Caco-2 (cell line): ENCODE results near the gene ERFL. TPM values are rescaled to one million over a fixed set of nuclear protein-coding genes. Genes with fewer than 3 reads are reported as not detected.

ENCODE experiments used
- BruUV-seq: library from RNA; stranded (reverse); fragments of 400-500 nt; replicated peaks from 2 replicates; lab custom pipeline; 2021; lab: Mats Ljungman, UMichigan
- CTCF ChIA-PET: fragments of 300-600 bp; sonication (Branson Sonifier 250); formaldehyde crosslinking; loops from one replicate; lab custom pipeline; 2022; ENCODE audit warnings: antibody characterized with exemption; lab: Charles Lee
- POLR2A ChIA-PET: fragments of 300-600 bp; sonication (Branson Sonifier 250); formaldehyde crosslinking; loops from one replicate; lab custom pipeline; 2022; ENCODE audit warnings: antibody characterized with exemption; lab: Charles Lee
- DNase-seq, 2 experiments: peaks; one replicate each; pipeline versions ENCODE4 v3.0.0 to v3.0.0-alpha.2; 2020 to 2022
- H3K27me3 ChIP-seq: replicated peaks from 2 replicates; pipeline ENCODE4 v1.6.0; 2011; ENCODE audit warnings: low read length; ENCODE audit not compliant: control insufficient read depth, insufficient read depth
- H3K36me3 ChIP-seq: 2 replicates; pipeline ENCODE4 v1.5.1; 2011; ENCODE audit warnings: low read length; ENCODE audit not compliant: control insufficient read depth, insufficient read depth
- H3K4me1 ChIP-seq: fragments of 250-450 bp; sonication (Bioruptor Pico); 2 replicates; pipeline ENCODE4 v1.5.1; 2020; ENCODE audit warnings: mild to moderate bottlenecking
- H3K4me3 ChIP-seq: 2 replicates; pipeline ENCODE4 v1.5.1; 2011; ENCODE audit warnings: low read depth, mild to moderate bottlenecking, control low read depth, low read length
- H3K9me3 ChIP-seq: fragments of 250-450 bp; sonication (Bioruptor Pico); 2 replicates; pipeline ENCODE4 v1.5.1; 2020; ENCODE audit warnings: mild to moderate bottlenecking, moderate library complexity
- H3K27ac Mint-ChIP-seq: one replicate; pipeline ENCODE4 v1.8.0; 2022; ENCODE audit warnings: mixed read lengths; ENCODE audit not compliant: unreplicated experiment
- H3K27me3 Mint-ChIP-seq: one replicate; pipeline ENCODE4 v1.8.0; 2022; ENCODE audit warnings: mixed read lengths; ENCODE audit not compliant: insufficient read depth, unreplicated experiment
- H3K36me3 Mint-ChIP-seq: one replicate; pipeline ENCODE4 v1.8.0; 2022; ENCODE audit warnings: mild to moderate bottlenecking, mixed read lengths; ENCODE audit not compliant: insufficient read depth, unreplicated experiment
- H3K4me1 Mint-ChIP-seq: one replicate; pipeline ENCODE4 v1.8.0; 2022; ENCODE audit warnings: low read depth, mixed read lengths; ENCODE audit not compliant: unreplicated experiment
- H3K4me3 Mint-ChIP-seq: one replicate; pipeline ENCODE4 v1.8.0; 2022; ENCODE audit warnings: mild to moderate bottlenecking, moderate library complexity, mixed read lengths; ENCODE audit not compliant: unreplicated experiment
- H3K9me3 Mint-ChIP-seq: one replicate; pipeline ENCODE4 v1.8.0; 2022; ENCODE audit warnings: mixed read lengths; ENCODE audit not compliant: unreplicated experiment
- intact Hi-C: fragments of 100-400 bp; cut with micrococcal nuclease; formaldehyde crosslinking; loops from one replicate; pipeline ENCODE4 v1.10.0; 2022; ENCODE audit not compliant: unreplicated experiment
- total RNA-seq: library from RNA; stranded (reverse); gene quantifications from 2 replicates; pipeline ENCODE4 v1.2.3, GENCODE V29; 2022
- TF ChIP-seq, protein P1 (sequence below), 2 experiments: fragments of 200-600 bp in 1 of 2; IDR thresholded peaks; 1 replicate in 1 of 2; 2 replicates in 1 of 2; pipeline versions ENCODE4 v1.5.1 to v1.8.0; 2011 to 2022; ENCODE audit warnings: antibody characterized with exemption in 1 of 2, control low read depth in 1 of 2, inconsistent platforms in 1 of 2, low read depth in 1 of 2, low read length in 1 of 2, mild to moderate bottlenecking in 1 of 2, moderate library complexity in 1 of 2; ENCODE audit not compliant: insufficient read depth in 1 of 2, severe bottlenecking in 1 of 2, unreplicated experiment in 1 of 2

ERFL gene
- total RNA-seq, 1 experiment from 2014 or later = 0.23 TPM

DNA sequence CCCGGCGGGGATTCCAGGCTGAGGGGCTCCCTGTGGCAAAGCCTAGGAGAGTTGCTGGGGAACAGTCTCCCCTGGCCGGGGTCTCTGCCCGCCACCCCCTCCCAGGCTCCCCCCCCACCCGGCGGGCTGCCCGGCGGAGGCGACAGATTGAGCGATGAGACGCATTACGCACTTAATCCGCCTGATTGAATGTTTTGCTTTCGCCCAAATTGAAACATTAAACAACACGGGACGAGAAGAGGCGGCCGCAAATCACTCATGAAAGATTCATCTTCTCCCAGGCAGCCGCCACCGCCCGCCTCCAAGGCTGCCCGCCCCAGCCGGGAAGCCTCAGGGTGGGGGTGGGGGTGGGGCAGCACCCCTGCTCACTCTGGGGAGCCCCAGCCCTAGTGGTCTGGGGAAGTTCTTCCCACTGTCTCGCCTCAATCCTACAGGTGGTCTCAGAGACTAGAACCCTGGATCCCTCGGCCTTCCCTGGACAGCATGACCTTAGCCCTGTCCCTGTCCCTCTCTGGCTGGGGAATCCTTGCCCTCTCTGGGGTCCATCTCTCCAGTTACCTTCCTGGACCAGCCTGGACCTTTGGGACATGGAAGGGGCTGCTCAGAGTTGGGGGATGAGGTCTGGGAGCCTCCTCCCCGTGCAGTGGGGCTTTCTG lies 7.6 kb upstream of the ERFL start:
- H3K27me3 Mint-ChIP-seq = peaks cover 10% of the 10 kb centered on the region
- H3K27ac Mint-ChIP-seq = no peak overlapping the region
- no peaks in the 10 kb centered on the region for H3K36me3 Mint-ChIP-seq
- peaks cover 6% of the 10 kb centered on the region for H3K4me1 ChIP-seq
- TF ChIP-seq, protein P1, sequence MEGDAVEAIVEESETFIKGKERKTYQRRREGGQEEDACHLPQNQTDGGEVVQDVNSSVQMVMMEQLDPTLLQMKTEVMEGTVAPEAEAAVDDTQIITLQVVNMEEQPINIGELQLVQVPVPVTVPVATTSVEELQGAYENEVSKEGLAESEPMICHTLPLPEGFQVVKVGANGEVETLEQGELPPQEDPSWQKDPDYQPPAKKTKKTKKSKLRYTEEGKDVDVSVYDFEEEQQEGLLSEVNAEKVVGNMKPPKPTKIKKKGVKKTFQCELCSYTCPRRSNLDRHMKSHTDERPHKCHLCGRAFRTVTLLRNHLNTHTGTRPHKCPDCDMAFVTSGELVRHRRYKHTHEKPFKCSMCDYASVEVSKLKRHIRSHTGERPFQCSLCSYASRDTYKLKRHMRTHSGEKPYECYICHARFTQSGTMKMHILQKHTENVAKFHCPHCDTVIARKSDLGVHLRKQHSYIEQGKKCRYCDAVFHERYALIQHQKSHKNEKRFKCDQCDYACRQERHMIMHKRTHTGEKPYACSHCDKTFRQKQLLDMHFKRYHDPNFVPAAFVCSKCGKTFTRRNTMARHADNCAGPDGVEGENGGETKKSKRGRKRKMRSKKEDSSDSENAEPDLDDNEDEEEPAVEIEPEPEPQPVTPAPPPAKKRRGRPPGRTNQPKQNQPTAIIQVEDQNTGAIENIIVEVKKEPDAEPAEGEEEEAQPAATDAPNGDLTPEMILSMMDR (IDR thresholded peaks at IDR 0.05; ENCODE audit: insufficient read depth in 1 of 2, low read depth in 1 of 2, low read length in 1 of 2, severe bottlenecking in 1 of 2, unreplicated experiment in 1 of 2) = no peak
- H3K4me3 ChIP-seq = no peak overlapping the region
- no TSS peak for BruUV-seq
- H3K4me1 Mint-ChIP-seq = peaks cover 23% of the 10 kb centered on the region
- H3K27me3 ChIP-seq = no peaks in the 10 kb centered on the region
- no peak overlapping the region for H3K4me3 Mint-ChIP-seq
- CTCF ChIA-PET = interaction anchor here (1.4 kb wide), 1 partner anchor 48 kb away, joined by 4 read pairs; no protein-coding TSS in a partner anchor
- no peaks in the 10 kb centered on the region for H3K9me3 Mint-ChIP-seq
- no peak for DNase-seq
- intact Hi-C loops = loop anchor here (1.0 to 2.0 kb wide), 3 partner anchors 15 to 63 kb away; no protein-coding TSS in a partner anchor
- H3K36me3 ChIP-seq = no peaks in the 10 kb centered on the region
- POLR2A ChIA-PET = no interaction called here
- H3K9me3 ChIP-seq = no peaks in the 10 kb centered on the region

DNA sequence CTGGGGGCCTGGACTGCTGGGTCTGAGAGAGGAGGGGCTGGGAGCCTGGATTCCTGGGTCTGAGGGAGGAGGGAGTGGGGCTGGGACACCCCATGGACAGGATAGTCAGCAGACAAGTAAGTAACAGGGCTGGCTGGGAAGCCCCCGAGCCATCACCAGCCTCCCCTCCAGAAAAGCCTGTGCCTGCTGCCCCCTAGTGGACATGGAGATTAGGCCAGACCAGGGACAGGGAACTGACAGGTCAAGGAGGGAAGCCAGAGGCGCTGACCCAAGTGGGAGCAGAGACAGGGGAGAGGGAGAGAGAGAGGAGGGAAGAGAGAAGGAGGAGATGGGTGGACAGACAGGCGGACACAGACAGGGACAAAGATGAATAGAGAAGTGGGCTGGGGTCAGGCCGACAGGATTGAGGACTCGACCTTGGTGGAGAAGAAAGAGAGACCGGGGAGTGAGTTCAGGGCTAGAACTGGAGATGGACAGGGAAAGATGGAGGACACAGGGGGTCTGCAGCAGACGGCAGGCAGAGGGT lies 6.7 kb upstream of the ERFL start:
- Mint-ChIP-seq H3K36me3 (no peaks in the 10 kb centered on the region), H3K4me1 (peaks cover 23% of the 10 kb centered on the region), H3K27ac (no peak overlapping the region), H3K9me3 (no peaks in the 10 kb centered on the region), H3K27me3 (peaks cover 10% of the 10 kb centered on the region), H3K4me3 (no peak overlapping the region)
- Histone ChIP-seq H3K4me1 (peaks cover 16% of the 10 kb centered on the region), H3K36me3 (no peaks in the 10 kb centered on the region), H3K27me3 (no peaks in the 10 kb centered on the region), H3K4me3 (no peak overlapping the region), H3K9me3 (no peaks in the 10 kb centered on the region)
- CTCF ChIA-PET = interaction anchor here (0.6 to 1.4 kb wide), 4 partner anchors 38 to 571 kb away, joined by 3 to 5 read pairs (median 4); no protein-coding TSS in a partner anchor
- TF ChIP-seq, protein P1 (IDR thresholded peaks at IDR 0.05; ENCODE audit: insufficient read depth in 1 of 2, low read depth in 1 of 2, low read length in 1 of 2, severe bottlenecking in 1 of 2, unreplicated experiment in 1 of 2) = peak; percentile 88 to 93
- POLR2A ChIA-PET = no interaction called here
- no TSS peak for BruUV-seq
- intact Hi-C loops = loop anchor here (1.0 to 2.0 kb wide), 3 partner anchors 16 to 62 kb away; no protein-coding TSS in a partner anchor
- peak; percentile 87 to 90 for DNase-seq

DNA sequence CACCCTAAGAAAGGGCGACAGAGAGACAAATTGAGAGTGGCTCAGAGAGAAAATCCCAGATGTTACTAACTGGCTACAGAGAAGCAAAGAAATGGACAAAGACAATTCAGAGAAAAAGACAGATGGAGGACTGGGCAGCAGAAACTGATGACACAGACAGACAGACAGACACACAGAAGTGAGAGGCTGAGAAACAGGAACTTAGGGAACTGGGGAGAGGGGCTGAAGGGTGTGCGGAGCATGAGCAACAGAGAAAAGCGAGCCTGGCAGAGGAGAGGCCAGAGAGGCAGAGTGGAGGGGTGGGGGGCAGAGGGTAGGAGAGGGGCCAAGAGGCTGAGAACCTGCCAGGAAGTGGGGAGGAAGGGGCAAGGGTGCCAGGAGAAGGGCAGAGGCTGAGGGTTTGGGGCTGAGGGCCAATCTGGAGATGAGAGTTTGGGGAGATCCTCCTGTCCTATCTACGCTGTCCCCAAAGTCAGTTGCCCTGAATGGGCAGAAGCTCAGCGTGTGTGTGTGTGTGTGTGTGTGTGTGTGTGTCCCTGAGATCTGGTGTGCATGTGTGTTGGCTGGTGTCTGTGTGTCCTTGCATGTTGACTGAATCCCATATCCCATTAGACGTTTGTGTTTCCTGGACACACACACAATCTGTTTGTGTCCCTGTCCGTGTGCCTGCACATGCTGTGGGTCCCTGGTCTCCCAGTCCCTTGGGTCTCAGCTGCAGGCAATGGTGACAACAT lies 5.6 kb upstream of the ERFL start:
- Histone ChIP-seq H3K4me1 (peaks cover 25% of the 10 kb centered on the region), H3K27me3 (no peaks in the 10 kb centered on the region), H3K9me3 (no peaks in the 10 kb centered on the region), H3K4me3 (no peak overlapping the region), H3K36me3 (no peaks in the 10 kb centered on the region)
- ChIA-PET POLR2A (no interaction called here), CTCF (interaction anchor here (0.6 to 0.9 kb wide), 4 partner anchors 36 to 572 kb away, joined by 3 to 5 read pairs (median 4); no protein-coding TSS in a partner anchor)
- no peak for DNase-seq
- BruUV-seq = no TSS peak
- no peaks in the 10 kb centered on the region for H3K9me3 Mint-ChIP-seq
- TF ChIP-seq, protein P1 (IDR thresholded peaks at IDR 0.05; ENCODE audit: insufficient read depth in 1 of 2, low read depth in 1 of 2, low read length in 1 of 2, severe bottlenecking in 1 of 2, unreplicated experiment in 1 of 2) = no peak
- intact Hi-C loops = loop anchor here (2.0 kb wide), 1 partner anchor 49 kb away; no protein-coding TSS in a partner anchor
- H3K4me3 Mint-ChIP-seq = no peak overlapping the region
- peaks cover 29% of the 10 kb centered on the region for H3K4me1 Mint-ChIP-seq
- no peaks in the 10 kb centered on the region for H3K36me3 Mint-ChIP-seq
- peaks cover 13% of the 10 kb centered on the region for H3K27me3 Mint-ChIP-seq
- no peak overlapping the region for H3K27ac Mint-ChIP-seq
